ENCODE measurements around the gene PTP4A1.
"Not testable (repeated sequence)": the region's sequence is repeated elsewhere in the genome, so short reads cannot be mapped to it uniquely, and the experiment has no call there.

Gene PTP4A1

DNA sequence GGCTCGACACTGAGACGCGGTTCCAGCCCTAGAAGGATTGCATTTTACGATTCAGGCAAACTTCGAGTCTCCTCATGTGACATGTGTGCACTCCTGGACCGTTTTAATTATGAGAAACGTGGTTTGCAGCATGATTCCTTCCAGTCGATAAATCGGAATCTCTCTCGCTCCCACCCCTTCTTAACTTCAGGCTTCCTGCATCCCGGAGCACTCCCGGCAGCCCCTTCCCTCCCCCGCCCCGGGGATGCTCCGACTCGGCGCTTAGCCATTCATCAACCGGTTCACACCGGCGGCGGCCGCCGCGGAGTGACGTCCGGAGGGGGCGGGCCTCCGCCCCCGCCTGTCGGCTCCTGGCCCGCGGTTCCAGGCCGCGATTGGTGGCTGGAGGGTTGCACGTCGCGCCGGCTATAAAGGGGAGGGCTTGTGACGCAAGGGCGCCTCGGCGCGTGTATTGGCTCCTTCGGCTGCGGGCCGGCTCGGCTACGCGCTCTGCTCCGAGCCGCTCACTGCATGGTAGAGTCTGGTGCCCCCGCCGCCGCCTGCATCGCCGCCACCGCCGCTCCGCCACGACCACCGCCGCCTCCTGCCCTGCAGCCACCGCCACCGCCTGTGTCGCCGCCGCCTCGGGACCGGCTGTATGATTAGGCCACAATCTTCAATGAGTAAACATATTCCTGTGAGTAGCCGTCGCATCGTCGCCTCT is at the start of gene PTP4A1, which contains the start of gene LOC128125822:
TSS of gene PTP4A1 (plus strand) at position 437 of the 703 bp plus-strand sequence. CDS start 4,401 bp downstream, outside the sequence.
TSS of gene LOC128125822 (plus strand) at position 437 of the 703 bp plus-strand sequence.
- in situ Hi-C loops (cut with MboI; ENCODE audit: low sequenced_read_pairs) = loop anchor here (25.0 kb wide), 1 partner anchor 210 kb away; no protein-coding TSS in a partner anchor

DNA sequence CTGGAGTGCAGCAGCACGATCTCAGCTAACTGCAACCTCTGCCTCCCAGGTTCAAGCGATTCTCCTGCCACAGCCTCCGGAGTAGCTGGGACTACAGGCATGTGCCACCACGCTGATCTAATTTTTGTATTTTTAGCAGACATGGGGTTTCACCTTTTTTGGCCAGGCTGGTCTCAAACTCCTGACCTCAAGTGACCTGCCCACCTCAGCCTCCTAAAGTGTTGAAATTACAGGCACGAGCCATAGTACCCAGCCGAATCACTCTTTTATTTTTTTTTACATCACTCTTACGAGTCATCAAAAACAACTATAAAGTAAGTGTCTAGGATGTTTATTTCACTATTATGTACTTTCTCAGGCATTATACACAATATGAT is 49.4 kb upstream of the PTP4A1 start:
- in situ Hi-C loops (cut with MboI; ENCODE audit: low sequenced_read_pairs) = not testable (repeated sequence)

DNA sequence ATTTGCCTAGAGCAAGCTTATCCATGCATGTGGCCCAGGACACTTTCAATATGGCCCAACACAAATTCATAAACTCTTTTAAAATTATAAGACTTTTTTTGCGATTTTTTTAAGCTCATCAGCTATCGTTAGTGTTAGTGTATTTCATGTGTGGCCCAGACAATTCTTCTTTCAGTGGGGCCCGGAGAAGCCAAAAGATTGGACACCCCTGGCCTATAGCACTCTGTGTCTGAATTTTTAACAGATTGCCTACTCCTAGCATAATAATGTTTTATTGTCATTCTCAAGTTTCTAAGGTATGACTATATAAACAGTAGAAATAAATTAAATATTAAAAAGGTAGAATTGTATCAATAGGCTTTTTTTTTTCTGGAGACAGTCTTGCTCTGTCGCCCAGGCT is 48.6 kb upstream of the PTP4A1 start:
- in situ Hi-C loops (cut with MboI; ENCODE audit: low sequenced_read_pairs) = no loop called here

DNA sequence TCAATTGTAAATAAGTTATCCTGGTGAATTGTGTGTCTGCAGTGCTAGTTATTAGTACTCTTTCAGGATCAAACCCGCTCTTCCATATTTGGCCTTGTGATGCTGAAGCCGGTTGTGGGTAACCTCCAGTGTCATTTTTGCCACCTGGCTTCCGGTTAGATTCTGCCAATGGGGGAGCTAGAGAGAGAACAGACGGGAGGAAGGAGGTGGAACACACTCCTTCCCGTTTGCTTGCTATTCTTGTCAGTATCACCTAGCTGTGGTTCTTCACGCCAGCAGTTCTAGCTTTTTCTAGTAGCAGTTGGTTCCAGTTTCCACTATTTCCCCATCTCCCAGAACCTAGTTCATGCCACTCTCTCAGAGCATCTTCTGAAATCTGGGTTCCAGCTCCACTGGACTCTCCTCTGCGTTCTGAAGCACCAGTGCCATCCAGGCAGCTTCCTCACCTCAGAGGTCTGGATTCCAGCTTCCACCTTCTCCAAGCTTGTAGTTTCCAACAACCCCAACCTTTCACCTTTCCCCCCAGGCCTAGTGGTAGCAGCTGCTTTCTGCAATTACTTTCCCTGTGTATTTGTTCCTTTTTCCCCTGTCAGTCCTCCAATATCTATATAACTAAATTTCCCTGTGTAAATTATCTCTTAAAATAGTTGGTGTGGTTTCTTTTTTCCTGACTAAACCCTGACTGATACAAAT is 46.9 kb upstream of the PTP4A1 start:
- in situ Hi-C loops (cut with MboI; ENCODE audit: low sequenced_read_pairs) = no loop called here

DNA sequence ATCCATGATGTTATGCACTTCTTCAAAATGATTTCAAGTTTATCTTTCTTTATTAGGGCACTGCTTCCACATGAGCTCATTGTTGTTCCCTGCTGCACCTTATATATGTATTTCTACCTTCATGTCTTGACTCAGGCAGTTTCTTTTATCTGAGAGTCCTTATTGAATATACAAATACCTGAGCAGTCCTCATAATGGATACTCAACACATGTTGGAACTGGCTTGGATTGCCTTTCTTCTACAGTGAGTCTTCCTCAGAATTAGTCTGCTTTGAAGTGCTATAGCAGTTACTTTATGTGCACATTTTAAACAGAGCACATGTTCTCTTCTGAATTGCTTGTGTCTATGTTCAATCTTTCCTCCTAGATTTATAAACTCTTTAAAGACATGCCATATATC is 45.3 kb upstream of the PTP4A1 start:
- in situ Hi-C loops (cut with MboI; ENCODE audit: low sequenced_read_pairs) = no loop called here

DNA sequence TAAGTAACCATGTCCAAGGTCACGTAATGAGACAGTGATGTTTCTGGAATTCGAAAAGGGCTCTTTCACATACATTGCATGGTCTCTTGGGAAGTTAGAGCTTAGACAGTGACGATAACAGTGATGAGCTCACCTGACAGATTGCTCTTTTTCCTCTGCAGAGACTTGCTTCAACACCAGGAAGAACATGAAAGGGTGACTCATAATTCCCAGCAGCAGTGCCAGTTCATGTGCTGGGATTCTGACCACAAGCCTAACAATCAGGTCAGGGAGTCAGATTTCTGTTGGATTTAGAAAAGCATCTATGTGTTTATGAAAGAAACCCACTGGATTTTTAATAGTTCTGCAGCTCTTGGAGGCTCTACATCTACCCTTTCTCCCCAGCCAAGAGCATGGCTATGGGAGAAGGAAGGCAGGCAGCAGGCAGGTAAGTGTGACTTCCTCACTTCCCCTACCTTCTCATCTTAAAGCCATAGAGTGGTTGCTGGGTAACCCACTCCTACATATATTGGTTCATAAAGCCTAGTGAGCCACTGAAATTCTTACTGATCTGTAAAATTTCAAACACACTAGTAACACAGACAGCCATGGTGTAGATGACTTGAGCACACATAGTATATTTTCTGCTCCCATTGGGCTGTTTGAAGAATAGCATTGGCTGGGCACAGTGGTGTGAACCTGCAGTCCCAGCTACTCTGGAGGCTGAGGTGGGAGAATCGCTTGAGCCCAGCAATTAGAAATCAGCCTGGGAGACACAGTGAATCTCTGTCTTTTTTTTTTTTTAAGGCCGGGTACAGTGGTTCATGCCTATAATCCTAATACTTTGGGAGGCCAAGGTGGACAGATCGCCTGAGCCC is 44.4 kb upstream of the PTP4A1 start:
- in situ Hi-C loops (cut with MboI; ENCODE audit: low sequenced_read_pairs) = no loop called here

DNA sequence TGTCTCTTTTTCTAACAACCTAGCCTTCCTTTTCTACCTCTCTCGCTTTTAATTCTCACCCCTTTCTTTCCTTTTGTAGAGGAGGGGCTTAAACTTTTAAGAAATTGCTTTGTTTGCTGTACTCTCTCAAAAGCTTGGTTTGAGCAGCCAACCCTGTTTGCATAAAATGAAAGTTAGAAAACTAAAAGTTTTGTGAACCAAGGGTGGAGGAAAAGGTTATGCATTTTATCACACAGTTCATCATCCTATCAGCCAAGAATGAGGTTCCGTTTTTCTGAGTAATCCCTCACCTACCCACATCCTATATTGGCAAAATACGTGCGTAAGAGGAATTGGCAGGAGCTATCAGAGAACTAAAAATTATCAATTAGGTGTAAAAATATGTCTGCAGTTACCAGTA is 42.8 kb upstream of the PTP4A1 start:
- in situ Hi-C loops (cut with MboI; ENCODE audit: low sequenced_read_pairs) = no loop called here

DNA sequence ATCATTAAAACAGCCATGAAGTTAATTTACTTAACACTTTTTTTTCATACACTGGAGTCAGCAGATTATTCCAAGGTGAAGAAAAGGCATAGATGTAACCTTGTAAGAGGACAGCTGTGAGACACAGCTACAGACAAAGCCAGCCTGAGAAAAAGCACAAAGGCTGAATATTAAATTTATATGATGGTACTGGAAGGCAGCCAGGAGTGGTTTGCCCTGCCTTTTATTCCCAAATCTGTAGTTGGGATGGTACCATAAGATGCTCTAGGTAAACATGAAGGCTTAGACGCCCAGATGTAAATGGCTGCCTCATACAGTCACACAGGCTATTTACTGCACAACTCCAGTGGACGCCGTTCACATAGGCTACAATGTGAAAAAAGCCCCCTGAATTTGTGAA is 42.1 kb upstream of the PTP4A1 start:
- in situ Hi-C loops (cut with MboI; ENCODE audit: low sequenced_read_pairs) = no loop called here

DNA sequence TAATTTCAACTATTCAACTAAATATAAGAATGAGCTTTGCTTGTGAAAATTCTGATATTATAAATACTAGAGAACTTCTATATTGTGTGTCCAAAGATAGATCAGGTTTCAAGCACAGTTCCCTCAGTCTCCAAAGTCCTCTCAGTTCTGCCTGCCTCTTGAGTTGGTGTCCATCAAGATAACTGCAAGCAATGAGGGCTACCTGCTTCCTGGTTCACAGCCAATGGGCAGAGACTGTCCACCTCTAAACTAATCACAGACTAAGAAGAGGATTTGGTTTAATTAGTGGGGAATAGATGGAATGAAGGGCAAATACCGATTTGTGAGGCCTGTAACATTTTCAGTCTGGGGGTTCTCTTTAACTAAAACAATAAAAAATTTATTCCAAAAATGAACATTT is 41.3 kb upstream of the PTP4A1 start:
- in situ Hi-C loops (cut with MboI; ENCODE audit: low sequenced_read_pairs) = no loop called here

DNA sequence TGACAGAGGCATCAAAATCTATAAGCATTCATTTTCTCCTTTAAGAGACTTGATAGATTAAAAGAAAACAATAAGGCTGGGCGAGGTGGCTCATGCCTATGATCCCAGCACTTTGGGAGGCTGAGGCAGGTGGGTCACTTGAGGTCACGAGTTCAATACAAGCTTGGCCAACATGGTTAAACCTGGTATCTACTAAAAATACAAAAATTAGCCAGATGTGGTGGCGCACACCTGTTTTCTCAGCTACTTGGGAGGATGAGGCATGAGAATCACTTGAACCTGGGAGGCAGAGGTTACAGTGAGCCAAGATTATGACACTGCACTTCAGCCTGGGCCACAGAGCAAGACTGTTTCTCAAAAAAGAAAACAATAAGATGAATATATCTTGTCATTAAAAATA is 39.3 kb upstream of the PTP4A1 start:
- in situ Hi-C loops (cut with MboI; ENCODE audit: low sequenced_read_pairs) = no loop called here

DNA sequence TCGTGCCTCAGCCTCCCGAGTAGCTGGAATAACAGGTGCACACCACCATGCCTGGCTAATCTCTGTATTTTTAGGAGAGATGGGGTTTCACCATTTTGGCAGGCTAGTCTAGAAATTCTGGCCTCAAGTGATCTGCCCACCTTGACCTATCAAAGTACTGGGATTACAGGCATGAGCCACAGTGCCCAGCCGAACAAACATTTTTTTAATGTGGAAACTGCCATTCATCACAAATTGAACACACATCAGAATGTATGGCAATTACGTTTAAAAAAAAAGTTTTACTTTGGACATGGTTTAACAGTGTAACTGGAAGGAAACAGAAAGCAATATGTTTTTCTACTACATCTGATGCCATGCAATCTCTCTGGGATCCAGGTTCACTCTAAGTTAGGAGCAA is 38.3 kb upstream of the PTP4A1 start:
- in situ Hi-C loops (cut with MboI; ENCODE audit: low sequenced_read_pairs) = no loop called here

DNA sequence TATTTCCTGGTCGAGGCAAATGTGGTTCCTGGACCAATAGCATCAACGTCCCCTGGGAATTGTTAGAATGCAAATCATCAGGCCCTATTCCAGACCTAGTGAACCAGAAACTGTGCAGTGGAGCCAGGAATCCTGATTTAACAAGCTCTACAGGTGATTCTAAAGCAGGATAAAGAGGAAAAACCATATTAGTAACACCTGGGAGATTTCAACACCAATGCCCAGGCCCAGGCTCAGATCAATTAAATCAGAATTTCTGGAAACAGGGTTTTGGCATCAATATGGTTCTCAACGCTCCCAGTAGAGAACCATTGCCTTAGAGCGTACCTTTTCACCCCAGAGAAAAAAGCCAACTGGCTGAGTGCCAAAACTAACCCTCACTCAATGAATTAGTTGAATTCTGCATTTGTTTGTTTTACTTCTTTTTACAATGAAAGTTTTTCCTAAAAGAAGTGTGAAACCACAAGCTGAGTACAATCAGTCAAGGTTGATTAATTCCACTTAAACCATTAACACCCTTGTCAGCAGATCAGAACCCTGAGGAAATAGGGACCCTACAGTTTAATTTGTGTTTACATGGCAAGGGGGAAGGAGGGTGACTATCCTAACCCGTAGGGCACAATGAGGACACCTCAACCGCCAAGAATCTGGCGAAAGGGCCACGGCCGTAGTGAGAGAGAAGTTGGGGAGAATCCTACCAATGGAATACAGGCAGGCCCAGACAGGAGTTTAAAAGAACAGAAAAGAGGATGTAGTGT is 34.9 kb upstream of the PTP4A1 start:
- in situ Hi-C loops (cut with MboI; ENCODE audit: low sequenced_read_pairs) = no loop called here

DNA sequence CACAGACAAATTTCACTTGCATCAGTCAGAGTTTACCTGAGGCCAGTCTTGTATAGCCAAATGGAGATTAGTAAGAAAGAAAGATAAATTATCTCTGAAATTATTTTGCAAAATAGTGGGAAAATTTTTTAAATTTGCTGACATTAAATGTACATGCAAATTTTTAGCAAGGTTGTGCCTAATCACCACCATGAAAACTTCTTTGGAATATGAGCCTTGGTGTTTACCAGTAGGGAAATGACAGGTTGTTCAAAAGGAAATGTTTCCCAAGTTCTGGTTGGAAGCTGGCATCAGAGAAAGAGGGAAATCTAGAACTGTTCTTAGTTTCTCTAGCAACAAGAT is 34.4 kb upstream of the PTP4A1 start:
- in situ Hi-C loops (cut with MboI; ENCODE audit: low sequenced_read_pairs) = no loop called here

DNA sequence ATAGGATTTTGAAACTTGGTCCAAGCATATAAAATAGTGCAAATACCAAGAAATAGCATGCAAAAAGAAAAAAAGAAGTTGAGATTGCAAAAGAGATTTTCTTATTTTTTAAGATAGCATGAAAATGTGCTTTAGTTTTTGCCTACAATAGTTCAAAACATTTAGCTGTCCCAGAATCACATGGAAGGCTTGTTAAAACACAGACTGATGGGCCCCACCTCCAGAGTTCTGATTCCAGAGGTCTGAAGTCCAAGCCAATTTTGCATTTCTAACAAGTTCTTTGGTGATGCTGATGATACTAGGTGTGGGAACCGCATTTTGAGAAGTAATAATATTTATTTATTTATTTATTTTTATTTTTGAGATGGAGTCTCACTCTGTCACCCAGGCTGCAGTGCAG is 33.7 kb upstream of the PTP4A1 start:
- in situ Hi-C loops (cut with MboI; ENCODE audit: low sequenced_read_pairs) = no loop called here

DNA sequence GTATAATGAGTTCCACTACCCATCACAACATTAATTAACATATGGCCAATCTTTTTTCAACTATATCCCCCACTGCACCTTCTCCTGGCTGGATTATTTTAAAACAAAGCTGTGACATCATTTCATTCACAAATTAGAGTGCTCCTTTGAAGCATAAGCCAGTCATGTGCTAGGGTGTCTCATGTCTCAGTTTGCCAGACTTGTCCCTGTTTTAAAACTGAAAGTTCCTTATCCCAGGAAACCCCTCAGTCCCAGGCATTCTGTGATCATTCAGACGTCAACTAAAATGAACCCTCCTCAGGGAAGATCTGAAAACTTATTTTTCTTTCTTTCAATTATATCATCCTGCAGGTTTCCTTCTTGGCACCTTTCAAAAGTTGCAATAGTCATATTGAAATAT is 29.3 kb upstream of the PTP4A1 start:
- in situ Hi-C loops (cut with MboI; ENCODE audit: low sequenced_read_pairs) = no loop called here

DNA sequence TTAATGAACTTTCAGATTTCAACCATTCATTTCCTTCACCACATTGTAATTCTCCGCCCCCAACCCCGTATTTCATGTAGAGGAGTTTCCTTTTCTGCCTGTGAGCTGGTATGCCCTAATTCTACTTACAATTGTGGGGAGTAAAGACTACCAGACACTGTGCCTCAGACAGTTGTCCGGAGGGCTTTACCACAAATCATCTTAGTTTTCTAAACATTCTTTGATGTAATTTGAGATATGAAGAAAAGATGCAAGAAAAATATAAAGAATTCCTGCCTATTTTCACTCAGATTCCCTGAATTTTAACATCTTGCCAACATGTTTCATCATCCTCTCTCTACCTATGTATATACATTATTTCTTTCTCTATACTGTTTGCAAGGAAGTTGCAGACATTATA is 28.3 kb upstream of the PTP4A1 start:
- in situ Hi-C loops (cut with MboI; ENCODE audit: low sequenced_read_pairs) = no loop called here

DNA sequence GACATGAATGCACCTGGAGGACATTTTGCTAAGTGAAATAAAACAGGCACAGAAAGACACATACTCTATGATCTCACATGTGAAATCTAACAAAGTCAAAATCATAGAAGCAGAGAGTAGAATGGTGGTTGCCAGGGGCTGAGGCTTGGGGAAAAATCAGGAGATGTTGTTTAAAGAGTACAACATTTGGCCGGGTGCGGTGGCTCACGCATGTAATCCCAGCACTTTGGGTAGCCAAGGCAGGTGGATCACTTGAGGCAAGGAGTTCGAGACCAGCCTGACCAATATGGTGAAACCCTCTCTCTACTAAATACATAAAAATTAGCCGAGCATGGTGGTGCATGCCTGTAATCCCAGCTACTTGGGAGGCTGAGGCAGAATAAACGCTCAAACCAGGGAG is 26.0 kb upstream of the PTP4A1 start:
- in situ Hi-C loops (cut with MboI; ENCODE audit: low sequenced_read_pairs) = no loop called here

DNA sequence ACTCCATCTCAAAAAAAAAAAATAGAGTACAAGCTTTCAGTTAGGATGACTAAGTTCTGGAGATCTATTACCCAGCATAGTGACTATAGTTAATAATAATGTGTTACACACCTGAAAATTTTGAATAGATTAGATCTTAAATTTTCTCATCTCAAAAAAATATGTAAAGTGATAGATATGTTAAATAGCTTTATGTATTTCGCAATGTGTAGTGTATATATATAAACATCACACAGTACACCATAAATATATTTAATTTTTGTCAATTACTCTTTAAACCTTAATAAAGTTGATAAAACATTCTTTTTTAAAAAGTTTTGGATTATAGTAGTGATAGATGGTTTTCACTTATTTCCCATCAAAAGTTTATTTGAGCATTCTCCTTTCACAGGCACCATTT is 25.6 kb upstream of the PTP4A1 start:
- in situ Hi-C loops (cut with MboI; ENCODE audit: low sequenced_read_pairs) = no loop called here

DNA sequence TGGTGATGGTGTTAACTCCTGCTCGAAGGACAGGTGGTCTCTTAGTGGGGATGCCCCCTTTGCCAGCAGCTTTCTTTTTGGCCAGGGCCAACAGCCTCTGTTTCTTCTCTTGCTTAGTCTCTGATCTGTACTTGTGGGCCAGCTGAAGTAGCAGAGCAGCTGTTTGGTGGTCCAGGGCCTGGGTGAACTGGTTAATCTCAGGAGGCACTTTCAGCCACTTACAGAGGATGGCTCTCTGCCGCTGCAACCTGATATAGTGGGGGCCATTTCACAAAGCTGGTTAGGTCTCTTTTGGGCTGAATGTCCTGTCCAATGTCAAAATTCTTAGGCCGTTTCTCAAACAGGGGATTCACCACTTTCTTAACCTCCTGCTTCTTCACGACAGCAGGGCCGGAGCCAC is 23.2 kb upstream of the PTP4A1 start:
- in situ Hi-C loops (cut with MboI; ENCODE audit: low sequenced_read_pairs) = no loop called here

DNA sequence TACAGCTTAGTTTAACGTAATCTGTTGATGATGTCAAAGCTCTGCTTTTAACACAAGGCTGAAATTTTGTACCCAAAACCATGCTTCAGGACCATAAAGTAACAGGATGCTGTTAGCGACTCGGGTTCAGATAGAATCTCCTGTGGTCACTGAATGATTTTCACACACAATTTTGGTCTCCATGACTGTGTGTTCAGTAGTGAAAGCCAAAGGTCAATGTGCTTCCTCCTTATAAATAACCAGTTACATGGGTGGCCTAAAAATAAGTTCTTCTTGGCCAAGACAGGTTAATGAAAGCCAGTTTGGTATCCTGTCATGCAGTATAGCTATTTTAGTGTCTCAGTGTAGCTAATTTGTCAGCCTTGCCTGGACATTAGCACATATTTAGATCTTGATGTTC is 19.1 kb upstream of the PTP4A1 start:
- in situ Hi-C loops (cut with MboI; ENCODE audit: low sequenced_read_pairs) = loop anchor here (25.0 kb wide), 1 partner anchor 191 kb away; no protein-coding TSS in a partner anchor

DNA sequence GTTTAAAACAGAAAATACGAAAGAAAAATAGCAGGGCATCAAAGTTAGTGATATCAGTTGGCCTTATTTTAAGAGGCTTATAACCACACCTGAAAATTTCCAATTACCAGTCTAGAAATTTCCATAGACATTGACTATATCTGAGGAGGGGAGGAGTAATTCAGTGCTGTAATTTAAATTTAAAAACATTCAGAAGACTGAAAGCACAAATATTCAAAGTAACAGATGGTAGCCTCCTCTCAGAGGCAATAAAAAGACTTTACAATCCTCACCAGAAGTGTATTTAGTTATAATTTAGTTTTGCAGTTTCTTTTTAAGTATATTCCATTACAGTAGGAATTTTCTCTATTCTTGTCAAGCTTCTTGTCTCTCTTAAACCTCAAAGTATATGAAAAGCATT is 18.4 kb upstream of the PTP4A1 start:
- in situ Hi-C loops (cut with MboI; ENCODE audit: low sequenced_read_pairs) = loop anchor here (25.0 kb wide), 1 partner anchor 192 kb away; no protein-coding TSS in a partner anchor

Measured in HL-60/S4 (cell line).